ENCODE results near the gene EIF4G3. TPM values are rescaled to one million over a fixed set of nuclear protein-coding genes. Genes with fewer than 3 reads are reported as not detected.
A peak's percentile ranks its signal among the peaks of the same experiment; 100 is the strongest.
"Not testable (repeated sequence)": the region's sequence is repeated elsewhere in the genome, so short reads cannot be mapped to it uniquely, and the experiment has no call there.

Gene EIF4G3
- total and polyA plus RNA-seq, 2 donors: 17.0 to 22.1 TPM

GRCh38 chr1:21024918-21025317, 151.8 kb downstream of the EIF4G3 start:
- H3K4me1 ChIP-seq (ENCODE audit: control insufficient read depth in 2 of 2, insufficient read depth in 2 of 2, low read length in 2 of 2): no peaks in the 10 kb centered on the region
- H3K9me3 ChIP-seq (ENCODE audit: control insufficient read depth in 2 of 2, insufficient read depth in 1 of 2, low read length in 1 of 2): no peaks in the 10 kb centered on the region
- H3K27me3 ChIP-seq (ENCODE audit: control insufficient read depth in 2 of 2, insufficient read depth in 1 of 2, low read length in 1 of 2): no peaks in the 10 kb centered on the region
- no peak for DNase-seq (ENCODE audit: low read depth in 6 of 9, low spot score in 9 of 9)
- no peaks in the 10 kb centered on the region for H3K36me3 ChIP-seq (ENCODE audit: control insufficient read depth in 2 of 2, insufficient read depth in 2 of 2, low read length in 1 of 2)
- 96% methylated on average over 4 of the region's 4 CpGs for WGBS
- H3K4me3 ChIP-seq (ENCODE audit: low read length in 2 of 2): no peak overlapping the region
- no peak overlapping the region for H3K27ac ChIP-seq (ENCODE audit: low read depth in 1 of 2, low read length in 1 of 2)

- H3K36me3 ChIP-seq (ENCODE audit: control insufficient read depth in 2 of 2, insufficient read depth in 2 of 2, low read length in 1 of 2); H3K4me3 ChIP-seq (ENCODE audit: low read length in 2 of 2); DNase-seq (ENCODE audit: low read depth in 6 of 9, low spot score in 9 of 9); H3K4me1 ChIP-seq (ENCODE audit: control insufficient read depth in 2 of 2, insufficient read depth in 2 of 2, low read length in 2 of 2); H3K9me3 ChIP-seq (ENCODE audit: control insufficient read depth in 2 of 2, insufficient read depth in 1 of 2, low read length in 1 of 2); H3K27me3 ChIP-seq (ENCODE audit: control insufficient read depth in 2 of 2, insufficient read depth in 1 of 2, low read length in 1 of 2); H3K27ac ChIP-seq (ENCODE audit: low read depth in 1 of 2, low read length in 1 of 2): not testable (repeated sequence)
- 98% methylated on average over 23 of the region's 26 CpGs for WGBS
These were observed 152.4 kb downstream of the EIF4G3 start for GRCh38 chr1:21024136-21024896.

- Histone ChIP-seq H3K4me1 (ENCODE audit: control insufficient read depth in 2 of 2, insufficient read depth in 2 of 2, low read length in 2 of 2) (no peaks in the 10 kb centered on the region), H3K36me3 (ENCODE audit: control insufficient read depth in 2 of 2, insufficient read depth in 2 of 2, low read length in 1 of 2) (no peaks in the 10 kb centered on the region), H3K27me3 (ENCODE audit: control insufficient read depth in 2 of 2, insufficient read depth in 1 of 2, low read length in 1 of 2) (no peaks in the 10 kb centered on the region), H3K9me3 (ENCODE audit: control insufficient read depth in 2 of 2, insufficient read depth in 1 of 2, low read length in 1 of 2) (no peaks in the 10 kb centered on the region), H3K27ac (ENCODE audit: low read depth in 1 of 2, low read length in 1 of 2) (peak overlapping the region in 1 of 2 donors; percentile 62), H3K4me3 (ENCODE audit: low read length in 2 of 2) (no peak overlapping the region)
- DNase-seq (ENCODE audit: low read depth in 6 of 9, low spot score in 9 of 9): peak in 7 of 9 donors; percentile 15 to 62 (median 24)
- 17% methylated on average over 6 of the region's 6 CpGs for WGBS
These were observed 154.2 kb downstream of the EIF4G3 start for GRCh38 chr1:21022279-21023040.

- no peaks in the 10 kb centered on the region for H3K4me1 ChIP-seq (ENCODE audit: control insufficient read depth in 2 of 2, insufficient read depth in 2 of 2, low read length in 2 of 2)
- no peak overlapping the region for H3K4me3 ChIP-seq (ENCODE audit: low read length in 2 of 2)
- 95% methylated on average over 4 of the region's 4 CpGs for WGBS
- no peaks in the 10 kb centered on the region for H3K36me3 ChIP-seq (ENCODE audit: control insufficient read depth in 2 of 2, insufficient read depth in 2 of 2, low read length in 1 of 2)
- no peaks in the 10 kb centered on the region for H3K9me3 ChIP-seq (ENCODE audit: control insufficient read depth in 2 of 2, insufficient read depth in 1 of 2, low read length in 1 of 2)
- no peak overlapping the region for H3K27ac ChIP-seq (ENCODE audit: low read depth in 1 of 2, low read length in 1 of 2)
- no peaks in the 10 kb centered on the region for H3K27me3 ChIP-seq (ENCODE audit: control insufficient read depth in 2 of 2, insufficient read depth in 1 of 2, low read length in 1 of 2)
- DNase-seq (ENCODE audit: low read depth in 6 of 9, low spot score in 9 of 9): no peak
These were observed 155.4 kb downstream of the EIF4G3 start for GRCh38 chr1:21021311-21021710.

GRCh38 chr1:21020151-21020550, 156.5 kb downstream of the EIF4G3 start:
- H3K27me3 ChIP-seq (ENCODE audit: control insufficient read depth in 2 of 2, insufficient read depth in 1 of 2, low read length in 1 of 2): no peaks in the 10 kb centered on the region
- H3K36me3 ChIP-seq (ENCODE audit: control insufficient read depth in 2 of 2, insufficient read depth in 2 of 2, low read length in 1 of 2): no peaks in the 10 kb centered on the region
- no peaks in the 10 kb centered on the region for H3K9me3 ChIP-seq (ENCODE audit: control insufficient read depth in 2 of 2, insufficient read depth in 1 of 2, low read length in 1 of 2)
- no peak overlapping the region for H3K27ac ChIP-seq (ENCODE audit: low read depth in 1 of 2, low read length in 1 of 2)
- no peaks in the 10 kb centered on the region for H3K4me1 ChIP-seq (ENCODE audit: control insufficient read depth in 2 of 2, insufficient read depth in 2 of 2, low read length in 2 of 2)
- no peak for DNase-seq (ENCODE audit: low read depth in 6 of 9, low spot score in 9 of 9)
- WGBS: 95% methylated on average over 3 of the region's 3 CpGs
- no peak overlapping the region for H3K4me3 ChIP-seq (ENCODE audit: low read length in 2 of 2)

- Histone ChIP-seq H3K27me3 (ENCODE audit: control insufficient read depth in 2 of 2, insufficient read depth in 1 of 2, low read length in 1 of 2) (no peaks in the 10 kb centered on the region), H3K4me3 (ENCODE audit: low read length in 2 of 2) (no peak overlapping the region), H3K36me3 (ENCODE audit: control insufficient read depth in 2 of 2, insufficient read depth in 2 of 2, low read length in 1 of 2) (no peaks in the 10 kb centered on the region), H3K4me1 (ENCODE audit: control insufficient read depth in 2 of 2, insufficient read depth in 2 of 2, low read length in 2 of 2) (no peaks in the 10 kb centered on the region), H3K27ac (ENCODE audit: low read depth in 1 of 2, low read length in 1 of 2) (no peak overlapping the region), H3K9me3 (ENCODE audit: control insufficient read depth in 2 of 2, insufficient read depth in 1 of 2, low read length in 1 of 2) (no peaks in the 10 kb centered on the region)
- no peak for DNase-seq (ENCODE audit: low read depth in 6 of 9, low spot score in 9 of 9)
These were observed 158.0 kb downstream of the EIF4G3 start for GRCh38 chr1:21018673-21019072.

GRCh38 chr1:21013510-21013909, 163.2 kb downstream of the EIF4G3 start:
- Histone ChIP-seq H3K36me3 (ENCODE audit: control insufficient read depth in 2 of 2, insufficient read depth in 2 of 2, low read length in 1 of 2) (no peaks in the 10 kb centered on the region), H3K27ac (ENCODE audit: low read depth in 1 of 2, low read length in 1 of 2) (no peak overlapping the region), H3K9me3 (ENCODE audit: control insufficient read depth in 2 of 2, insufficient read depth in 1 of 2, low read length in 1 of 2) (no peaks in the 10 kb centered on the region), H3K27me3 (ENCODE audit: control insufficient read depth in 2 of 2, insufficient read depth in 1 of 2, low read length in 1 of 2) (no peaks in the 10 kb centered on the region), H3K4me3 (ENCODE audit: low read length in 2 of 2) (no peak overlapping the region), H3K4me1 (ENCODE audit: control insufficient read depth in 2 of 2, insufficient read depth in 2 of 2, low read length in 2 of 2) (no peaks in the 10 kb centered on the region)
- 99% methylated on average over 3 of the region's 3 CpGs for WGBS
- no peak for DNase-seq (ENCODE audit: low read depth in 6 of 9, low spot score in 9 of 9)

GRCh38 chr1:21012937-21013336, 163.8 kb downstream of the EIF4G3 start:
- H3K27me3 ChIP-seq (ENCODE audit: control insufficient read depth in 2 of 2, insufficient read depth in 1 of 2, low read length in 1 of 2): no peaks in the 10 kb centered on the region
- no peak overlapping the region for H3K27ac ChIP-seq (ENCODE audit: low read depth in 1 of 2, low read length in 1 of 2)
- 86% methylated on average over 5 of the region's 5 CpGs for WGBS
- no peaks in the 10 kb centered on the region for H3K36me3 ChIP-seq (ENCODE audit: control insufficient read depth in 2 of 2, insufficient read depth in 2 of 2, low read length in 1 of 2)
- no peak for DNase-seq (ENCODE audit: low read depth in 6 of 9, low spot score in 9 of 9)
- H3K9me3 ChIP-seq (ENCODE audit: control insufficient read depth in 2 of 2, insufficient read depth in 1 of 2, low read length in 1 of 2): no peaks in the 10 kb centered on the region
- H3K4me1 ChIP-seq (ENCODE audit: control insufficient read depth in 2 of 2, insufficient read depth in 2 of 2, low read length in 2 of 2): no peaks in the 10 kb centered on the region
- H3K4me3 ChIP-seq (ENCODE audit: low read length in 2 of 2): no peak overlapping the region

- no peak for DNase-seq (ENCODE audit: low read depth in 6 of 9, low spot score in 9 of 9)
- H3K9me3 ChIP-seq (ENCODE audit: control insufficient read depth in 2 of 2, insufficient read depth in 1 of 2, low read length in 1 of 2): no peaks in the 10 kb centered on the region
- 98% methylated on average over 1 of the region's 1 CpG for WGBS
These were observed 168.8 kb downstream of the EIF4G3 start for GRCh38 chr1:21007876-21008275.

More at GRCh38 chr1:21007876-21008275, 168.8 kb downstream of the EIF4G3 start:
- H3K36me3 ChIP-seq (ENCODE audit: control insufficient read depth in 2 of 2, insufficient read depth in 2 of 2, low read length in 1 of 2): no peaks in the 10 kb centered on the region
- H3K27me3 ChIP-seq (ENCODE audit: control insufficient read depth in 2 of 2, insufficient read depth in 1 of 2, low read length in 1 of 2): no peaks in the 10 kb centered on the region
- H3K4me3 ChIP-seq (ENCODE audit: low read length in 2 of 2): no peak overlapping the region
- H3K4me1 ChIP-seq (ENCODE audit: control insufficient read depth in 2 of 2, insufficient read depth in 2 of 2, low read length in 2 of 2): no peaks in the 10 kb centered on the region
- no peak overlapping the region for H3K27ac ChIP-seq (ENCODE audit: low read depth in 1 of 2, low read length in 1 of 2)
